Measurements from ENCODE around the gene HTR2A.
A peak's percentile ranks its signal among the peaks of the same experiment; 100 is the strongest.

HTR2A gene

GRCh38 chr13:46803586-46803985 is 93.3 kb downstream of the HTR2A start:
- DNase-seq = no peak

GRCh38 chr13:46801858-46802257 is 95.0 kb downstream of the HTR2A start:
- no peak for DNase-seq

GRCh38 chr13:46799139-46799538 is 97.7 kb downstream of the HTR2A start:
- no peak for DNase-seq

GRCh38 chr13:46797501-46798237 is 99.2 kb downstream of the HTR2A start:
- DNase-seq = peak in 1 of 2 experiments; percentile 45

GRCh38 chr13:46796515-46797474 is 100.1 kb downstream of the HTR2A start, which contains the start of gene ESD:
Gene ESD (minus strand): TSS chr13:46797161. CDS start chr13:46791413, 5,748 bp downstream.
- DNase-seq = peak; percentile 89 to 91

GRCh38 chr13:46796129-46796514 is 100.7 kb downstream of the HTR2A start:
- DNase-seq = no peak

- DNase-seq = no peak
Measured at GRCh38 chr13:46795321-46795720, 101.5 kb downstream of the HTR2A start.

GRCh38 chr13:46783504-46783903 is 113.3 kb downstream of the HTR2A start:
- DNase-seq = no peak

GRCh38 chr13:46782691-46783090 is 114.2 kb downstream of the HTR2A start:
- DNase-seq = no peak

- DNase-seq = no peak
Measured at GRCh38 chr13:46782066-46782465, 114.8 kb downstream of the HTR2A start.
